HCT116 (cell line): Measurements from ENCODE around the gene CAP2. TPM values are rescaled to one million over a fixed set of nuclear protein-coding genes. Genes with fewer than 3 reads are reported as not detected.

Experiments used
- ATAC-seq: fragments of 200-7000 bp; cut with Tn5 transposase; 2 replicates; pipeline ENCODE4 v1.9.1; 2020; ENCODE audit warnings: mild to moderate bottlenecking, moderate library complexity
- BruUV-seq: library from RNA; stranded (reverse); fragments of 400-500 nt; replicated peaks from 2 replicates; lab custom pipeline; 2021; lab: Mats Ljungman, UMichigan
- CTCF ChIA-PET: fragments of 300-600 bp; sonication (Branson Sonifier 250); formaldehyde crosslinking; loops from one replicate; lab custom pipeline; 2021; ENCODE audit warnings: antibody characterized with exemption; lab: Charles Lee
- POLR2A ChIA-PET: fragments of 300-600, 350-600 bp; sonication (Branson Sonifier 250); formaldehyde crosslinking; loops from one replicate; lab custom pipeline; 2021; ENCODE audit warnings: antibody characterized with exemption; lab: Charles Lee
- RAD21 ChIA-PET, 2 experiments: fragments of 300-600 bp; sonication (Branson Sonifier 250); formaldehyde crosslinking; loops; one replicate each; lab custom pipeline; 2023; ENCODE audit warnings: low total read pairs in 2 of 2; ENCODE audit not compliant: uncharacterized antibody in 2 of 2, unreplicated experiment in 2 of 2, low non-redundant PET in 1 of 2; lab: Charles Lee
- DNase-seq: peaks from one replicate; pipeline ENCODE4 v3.0.0-alpha.2; 2010; ENCODE audit warnings: low read depth, low spot score
- H2AFZ ChIP-seq: fragments of 200-600 bp; shearing (Covaris generic), sonication (generic); 2 replicates; pipeline ENCODE4 v1.6.1; 2017; ENCODE audit warnings: low read depth, mixed run types, mixed read lengths, antibody characterized with exemption, low read length; ENCODE audit not compliant: poor library complexity, severe bottlenecking
- H3K27ac ChIP-seq: 2 replicates; pipeline ENCODE4 v1.5.1; 2012; ENCODE audit warnings: low read depth, low read length
- H3K27me3 ChIP-seq: fragments of 200-600 bp; sonication (generic); 2 replicates; pipeline ENCODE4 v1.6.1; 2016; ENCODE audit warnings: mixed run types, low read length, mixed read lengths; ENCODE audit not compliant: insufficient read depth
- H3K36me3 ChIP-seq, 2 experiments: fragments of 200-500 bp in 1 of 2; fragments of 200-600 bp in 1 of 2; sonication (Bioruptor generic) in 1 of 2; sonication (generic) in 1 of 2; 2 replicates each; pipeline versions ENCODE4 v1.5.1 to v1.6.1; 2014 to 2016; ENCODE audit warnings: low read length in 2 of 2, inconsistent platforms in 1 of 2, mixed read lengths in 1 of 2, mixed run types in 1 of 2; ENCODE audit not compliant: insufficient read depth in 2 of 2, control insufficient read depth in 1 of 2
- H3K4me1 ChIP-seq, 2 experiments: fragments of 200-600 bp in 1 of 2; sonication (generic) in 1 of 2; 2 replicates each; pipeline versions ENCODE4 v1.5.1 to v1.6.1; 2012 to 2017; ENCODE audit warnings: low read length in 2 of 2, inconsistent platforms in 1 of 2, mild to moderate bottlenecking in 1 of 2, mixed read lengths in 1 of 2, mixed run types in 1 of 2, moderate library complexity in 1 of 2; ENCODE audit not compliant: insufficient read depth in 2 of 2, control insufficient read depth in 1 of 2
- H3K4me2 ChIP-seq: fragments of 200-600 bp; sonication (generic); 2 replicates; pipeline ENCODE4 v1.6.1; 2017; ENCODE audit warnings: mixed run types, low read length, mixed read lengths
- H3K4me3 ChIP-seq, 2 experiments: fragments of 200-600 bp in 1 of 2; sonication (generic) in 1 of 2; replicated peaks in 1 of 2; 2 replicates each; pipeline ENCODE4 v1.5.1; 2011 to 2016; ENCODE audit warnings: low read length in 2 of 2, control low read depth in 1 of 2, low read depth in 1 of 2, mild to moderate bottlenecking in 1 of 2, mixed read lengths in 1 of 2, mixed run types in 1 of 2
- H3K79me2 ChIP-seq: fragments of 200-600 bp; sonication (generic); 2 replicates; pipeline ENCODE4 v1.6.1; 2017; ENCODE audit warnings: mild to moderate bottlenecking, mixed run types, low read length, moderate library complexity, mixed read lengths; ENCODE audit not compliant: insufficient read depth
- H3K9ac ChIP-seq: fragments of 200-600 bp; sonication (generic); 2 replicates; pipeline ENCODE4 v1.6.1; 2016; ENCODE audit warnings: low read length, mixed read lengths
- H3K9me2 ChIP-seq: fragments of 200-600 bp; sonication (generic), shearing (Covaris generic); 2 replicates; pipeline ENCODE4 v1.6.1; 2017; ENCODE audit warnings: mixed run types, mild to moderate bottlenecking, moderate library complexity; ENCODE audit not compliant: insufficient read depth
- H3K9me3 ChIP-seq, 2 experiments: fragments of 200-500 bp in 1 of 2; fragments of 200-600 bp in 1 of 2; sonication (Bioruptor generic) in 1 of 2; sonication (generic) in 1 of 2; 2 replicates each; pipeline ENCODE4 v1.6.1; 2014 to 2017; ENCODE audit warnings: low read length in 2 of 2, mixed read lengths in 2 of 2, inconsistent platforms in 1 of 2, low read depth in 1 of 2, mild to moderate bottlenecking in 1 of 2, mixed run types in 1 of 2, moderate library complexity in 1 of 2; ENCODE audit not compliant: control insufficient read depth in 1 of 2, insufficient read depth in 1 of 2
- H4K20me1 ChIP-seq: fragments of 200-600 bp; sonication (generic), shearing (Covaris generic); 2 replicates; pipeline ENCODE4 v1.6.1; 2017; ENCODE audit warnings: mixed run types, mild to moderate bottlenecking, moderate library complexity; ENCODE audit not compliant: insufficient read depth
- CBX3 ChIP-seq: IDR thresholded peaks from 2 replicates; pipeline ENCODE4 v1.6.1; 2012; ENCODE audit warnings: low read depth
- CEBPB ChIP-seq: IDR thresholded peaks from 2 replicates; pipeline ENCODE4 v1.6.1; 2012; ENCODE audit warnings: low read depth
- EGR1 ChIP-seq: IDR thresholded peaks from 2 replicates; pipeline ENCODE4 v1.6.1; 2012; ENCODE audit warnings: low read depth
- ELF1 ChIP-seq: IDR thresholded peaks from 2 replicates; pipeline ENCODE4 v1.6.1; 2012; ENCODE audit warnings: low read depth, borderline replicate concordance
- EZH2 ChIP-seq: fragments of 200-600 bp; sonication (generic); IDR thresholded peaks from 2 replicates; pipeline ENCODE4 v1.6.1; 2017; ENCODE audit warnings: antibody characterized with exemption, mixed run types
- FOSL1 ChIP-seq: IDR thresholded peaks from 2 replicates; pipeline ENCODE4 v1.6.1; 2012; ENCODE audit warnings: low read depth
- MAX ChIP-seq: IDR thresholded peaks from 2 replicates; pipeline ENCODE4 v1.6.1; 2012
- POLR2A ChIP-seq: IDR thresholded peaks from 2 replicates; pipeline ENCODE4 v1.7.0; 2011; ENCODE audit warnings: borderline replicate concordance; ENCODE audit not compliant: insufficient read depth, insufficient read length; ENCODE audit errors: extremely low read depth
- POLR2AphosphoS5 ChIP-seq: IDR thresholded peaks from 2 replicates; pipeline ENCODE4 v1.6.1; 2011; ENCODE audit warnings: mild to moderate bottlenecking, low read depth, low read length, moderate library complexity
- SP1 ChIP-seq: IDR thresholded peaks from 2 replicates; pipeline ENCODE4 v1.6.1; 2012; ENCODE audit warnings: low read depth
- SRF ChIP-seq: IDR thresholded peaks from 2 replicates; pipeline ENCODE4 v1.6.1; 2012; ENCODE audit warnings: low read depth
- TCF7L2 ChIP-seq: IDR thresholded peaks from 2 replicates; pipeline ENCODE4 v1.7.0; 2011; ENCODE audit warnings: borderline replicate concordance, inconsistent platforms; ENCODE audit not compliant: insufficient read depth, insufficient read length; ENCODE audit errors: extremely low read depth
- YY1 ChIP-seq: IDR thresholded peaks from 2 replicates; pipeline ENCODE4 v1.6.1; 2011; ENCODE audit warnings: low read length, low read depth, moderate library complexity, mild to moderate bottlenecking; ENCODE audit not compliant: insufficient replicate concordance; ENCODE audit errors: extremely low read depth
- ZBTB33 ChIP-seq: IDR thresholded peaks from 2 replicates; pipeline ENCODE4 v1.6.1; 2011; ENCODE audit warnings: mild to moderate bottlenecking, low read length, moderate library complexity; ENCODE audit not compliant: insufficient replicate concordance; ENCODE audit errors: extremely low read depth
- ZFX ChIP-seq: fragments of 450-650 bp; IDR thresholded peaks from 2 replicates; pipeline ENCODE4 v1.6.1; 2017
- ZNF274 ChIP-seq: fragments of 200-500 bp; sonication (Bioruptor generic); IDR thresholded peaks from 2 replicates; pipeline ENCODE4 v1.6.1; 2014; ENCODE audit warnings: mild to moderate bottlenecking, low read depth, low read length, inconsistent platforms
- intact Hi-C: fragments of 100-400 bp; cut with micrococcal nuclease; formaldehyde crosslinking; loops from 2 replicates; pipeline ENCODE4 v1.10.0; 2022
- total RNA-seq: library from RNA; stranded (reverse); gene quantifications from one replicate; pipeline ENCODE4 v1.2.1, GENCODE V29; 2021; ENCODE audit not compliant: unreplicated experiment
- TF ChIP-seq, protein P1 (sequence below), 3 experiments: fragments of 200-600 bp in 1 of 3; sonication (generic) in 1 of 3; IDR thresholded peaks in 2 of 3; conservative IDR thresholded peaks in 1 of 3; 2 replicates each; pipeline ENCODE4 v1.5.1; 2012 to 2017; ENCODE audit warnings: low read depth in 2 of 3, low read length in 2 of 3, antibody characterized with exemption in 1 of 3, borderline replicate concordance in 1 of 3, control low read depth in 1 of 3, mild to moderate bottlenecking in 1 of 3, mixed read lengths in 1 of 3, mixed run types in 1 of 3, moderate library complexity in 1 of 3; ENCODE audit not compliant: insufficient read depth in 1 of 3
- TF ChIP-seq, protein P2 (sequence below): IDR thresholded peaks from 2 replicates; pipeline ENCODE4 v1.6.1; 2012

CAP2 gene
- total RNA-seq, 1 experiment from 2014 or later, result 3.8 TPM

DNA sequence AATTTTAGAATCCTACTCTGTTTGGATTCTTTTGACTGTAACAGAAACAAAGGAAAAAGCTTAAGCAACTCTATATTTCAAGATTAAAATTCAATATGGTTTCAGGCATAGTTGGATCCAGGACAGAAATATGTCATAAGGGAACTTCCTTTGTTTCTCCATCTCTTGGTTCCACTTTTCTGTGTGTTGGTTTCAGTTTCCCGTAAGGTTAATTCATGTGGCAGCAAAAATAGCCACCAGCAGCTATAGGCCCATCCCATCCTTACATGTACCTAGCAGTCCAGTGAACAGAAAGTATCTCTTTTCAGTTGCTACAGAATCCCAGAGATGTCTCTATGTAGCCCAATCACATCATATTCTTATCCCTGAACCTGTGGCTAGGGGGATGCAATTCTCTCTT, 197.9 kb downstream of the CAP2 start (continued):
- TF ChIP-seq, protein P1, sequence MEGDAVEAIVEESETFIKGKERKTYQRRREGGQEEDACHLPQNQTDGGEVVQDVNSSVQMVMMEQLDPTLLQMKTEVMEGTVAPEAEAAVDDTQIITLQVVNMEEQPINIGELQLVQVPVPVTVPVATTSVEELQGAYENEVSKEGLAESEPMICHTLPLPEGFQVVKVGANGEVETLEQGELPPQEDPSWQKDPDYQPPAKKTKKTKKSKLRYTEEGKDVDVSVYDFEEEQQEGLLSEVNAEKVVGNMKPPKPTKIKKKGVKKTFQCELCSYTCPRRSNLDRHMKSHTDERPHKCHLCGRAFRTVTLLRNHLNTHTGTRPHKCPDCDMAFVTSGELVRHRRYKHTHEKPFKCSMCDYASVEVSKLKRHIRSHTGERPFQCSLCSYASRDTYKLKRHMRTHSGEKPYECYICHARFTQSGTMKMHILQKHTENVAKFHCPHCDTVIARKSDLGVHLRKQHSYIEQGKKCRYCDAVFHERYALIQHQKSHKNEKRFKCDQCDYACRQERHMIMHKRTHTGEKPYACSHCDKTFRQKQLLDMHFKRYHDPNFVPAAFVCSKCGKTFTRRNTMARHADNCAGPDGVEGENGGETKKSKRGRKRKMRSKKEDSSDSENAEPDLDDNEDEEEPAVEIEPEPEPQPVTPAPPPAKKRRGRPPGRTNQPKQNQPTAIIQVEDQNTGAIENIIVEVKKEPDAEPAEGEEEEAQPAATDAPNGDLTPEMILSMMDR (IDR thresholded peaks at IDR 0.05 in 2 of 3, conservative IDR thresholded peaks at IDR 0.05 in 1 of 3; ENCODE audit: borderline replicate concordance in 1 of 3, insufficient read depth in 1 of 3, low read depth in 2 of 3, low read length in 2 of 3), result no peak

DNA sequence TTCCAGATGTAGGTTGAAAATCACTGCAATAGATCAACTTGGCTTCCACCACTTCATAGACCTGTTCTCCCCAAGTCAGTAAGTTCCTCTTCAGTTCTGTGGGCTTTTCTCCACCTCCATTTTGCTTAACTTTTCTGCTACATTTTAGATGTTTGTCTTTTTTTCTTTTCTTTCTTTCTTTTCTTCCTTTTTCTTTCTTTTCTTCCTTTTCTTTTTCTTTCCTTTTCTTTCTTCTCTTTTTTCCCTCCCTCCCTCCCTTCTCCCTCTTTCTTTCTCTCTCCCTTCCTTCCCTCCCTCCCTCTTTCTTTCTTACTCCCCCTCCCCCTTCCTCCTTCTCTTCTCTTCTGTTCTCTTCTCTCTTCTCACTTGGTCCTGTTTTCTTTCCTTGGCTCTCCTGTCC, 199.9 kb downstream of the CAP2 start:
- Histone ChIP-seq H3K9ac (no peak overlapping the region), H3K4me2 (no peak overlapping the region), H3K79me2 (no peaks in the 10 kb centered on the region), H3K4me3 (no peak overlapping the region), H3K27ac (no peak overlapping the region), H3K4me1 (peaks cover 9 to 14% of the 10 kb centered on the region in 2 experiments; a peak in 3 of 4 replicates), H3K36me3 (no peaks in the 10 kb centered on the region), H3K27me3 (no peaks in the 10 kb centered on the region), H2AFZ (no peak overlapping the region), H4K20me1 (no peaks in the 10 kb centered on the region), H3K9me2 (no peaks in the 10 kb centered on the region), H3K9me3 (no peaks in the 10 kb centered on the region)
- ATAC-seq (no peak), DNase-seq (no peak)
- BruUV-seq, result no TSS peak
- ChIA-PET POLR2A (no interaction called here), CTCF (no interaction called here), RAD21 (no interaction called here)
- intact Hi-C loops, result no loop called here
- no peak for TF ChIP-seq FOSL1
- TF ChIP-seq CBX3, result no peak
- no peak for TF ChIP-seq CEBPB
- TF ChIP-seq ZNF274, result no peak
- TF ChIP-seq POLR2A, result no peak
- TF ChIP-seq, protein P1 (IDR thresholded peaks at IDR 0.05 in 2 of 3, conservative IDR thresholded peaks at IDR 0.05 in 1 of 3; ENCODE audit: borderline replicate concordance in 1 of 3, insufficient read depth in 1 of 3, low read depth in 2 of 3, low read length in 2 of 3), result no peak
- no peak for TF ChIP-seq YY1
- no peak for TF ChIP-seq ELF1
- TF ChIP-seq ZFX, result no peak
- TF ChIP-seq TCF7L2, result no peak
- TF ChIP-seq SP1, result no peak
- TF ChIP-seq SRF, result no peak
- TF ChIP-seq EZH2, result no peak
- no peak for TF ChIP-seq ZBTB33
- TF ChIP-seq, protein P2, sequence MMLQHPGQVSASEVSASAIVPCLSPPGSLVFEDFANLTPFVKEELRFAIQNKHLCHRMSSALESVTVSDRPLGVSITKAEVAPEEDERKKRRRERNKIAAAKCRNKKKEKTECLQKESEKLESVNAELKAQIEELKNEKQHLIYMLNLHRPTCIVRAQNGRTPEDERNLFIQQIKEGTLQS, result no peak
- no peak for TF ChIP-seq MAX
- TF ChIP-seq EGR1, result no peak
- no peak for TF ChIP-seq POLR2AphosphoS5
